ENCODE measurements around the gene GABRB1. TPM values are rescaled to one million over a fixed set of nuclear protein-coding genes. Genes with fewer than 3 reads are reported as not detected.

GABRB1 gene
- total RNA-seq, 1 donor from 2014 or later, result not detected

DNA sequence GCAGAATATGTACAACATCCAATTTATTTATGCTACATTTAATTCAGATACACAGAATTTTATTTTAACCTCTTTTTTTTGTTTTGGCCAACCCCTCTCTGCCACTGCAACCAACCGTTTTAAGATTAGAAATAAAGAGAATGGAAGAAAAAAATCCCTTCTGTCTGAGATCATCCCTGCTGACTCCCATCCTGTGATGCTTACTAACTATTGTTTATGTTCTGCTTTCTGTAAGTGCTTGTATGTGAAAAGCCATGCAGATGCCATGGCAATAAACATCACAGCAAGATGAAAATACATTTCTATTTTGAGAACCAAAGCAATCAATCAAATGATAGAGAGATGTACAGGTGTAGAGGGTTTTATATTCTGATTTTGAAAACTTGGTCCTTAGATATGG, 70.1 kb downstream of the GABRB1 start:
- Histone ChIP-seq H3K4me3 (ENCODE audit: low read depth, low read length) (no peak overlapping the region), H3K27me3 (ENCODE audit: control insufficient read depth, insufficient read depth, low read length) (no peaks in the 10 kb centered on the region), H3K36me3 (ENCODE audit: control insufficient read depth, insufficient read depth, low read length) (no peaks in the 10 kb centered on the region)
- FAIRE-seq (no peak), DNase-seq (ENCODE audit: low read depth) (no peak)
- TF ChIP-seq, protein P1, sequence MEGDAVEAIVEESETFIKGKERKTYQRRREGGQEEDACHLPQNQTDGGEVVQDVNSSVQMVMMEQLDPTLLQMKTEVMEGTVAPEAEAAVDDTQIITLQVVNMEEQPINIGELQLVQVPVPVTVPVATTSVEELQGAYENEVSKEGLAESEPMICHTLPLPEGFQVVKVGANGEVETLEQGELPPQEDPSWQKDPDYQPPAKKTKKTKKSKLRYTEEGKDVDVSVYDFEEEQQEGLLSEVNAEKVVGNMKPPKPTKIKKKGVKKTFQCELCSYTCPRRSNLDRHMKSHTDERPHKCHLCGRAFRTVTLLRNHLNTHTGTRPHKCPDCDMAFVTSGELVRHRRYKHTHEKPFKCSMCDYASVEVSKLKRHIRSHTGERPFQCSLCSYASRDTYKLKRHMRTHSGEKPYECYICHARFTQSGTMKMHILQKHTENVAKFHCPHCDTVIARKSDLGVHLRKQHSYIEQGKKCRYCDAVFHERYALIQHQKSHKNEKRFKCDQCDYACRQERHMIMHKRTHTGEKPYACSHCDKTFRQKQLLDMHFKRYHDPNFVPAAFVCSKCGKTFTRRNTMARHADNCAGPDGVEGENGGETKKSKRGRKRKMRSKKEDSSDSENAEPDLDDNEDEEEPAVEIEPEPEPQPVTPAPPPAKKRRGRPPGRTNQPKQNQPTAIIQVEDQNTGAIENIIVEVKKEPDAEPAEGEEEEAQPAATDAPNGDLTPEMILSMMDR (IDR thresholded peaks at IDR 0.05; ENCODE audit: insufficient read depth, low read length, severe bottlenecking), result no peak

DNA sequence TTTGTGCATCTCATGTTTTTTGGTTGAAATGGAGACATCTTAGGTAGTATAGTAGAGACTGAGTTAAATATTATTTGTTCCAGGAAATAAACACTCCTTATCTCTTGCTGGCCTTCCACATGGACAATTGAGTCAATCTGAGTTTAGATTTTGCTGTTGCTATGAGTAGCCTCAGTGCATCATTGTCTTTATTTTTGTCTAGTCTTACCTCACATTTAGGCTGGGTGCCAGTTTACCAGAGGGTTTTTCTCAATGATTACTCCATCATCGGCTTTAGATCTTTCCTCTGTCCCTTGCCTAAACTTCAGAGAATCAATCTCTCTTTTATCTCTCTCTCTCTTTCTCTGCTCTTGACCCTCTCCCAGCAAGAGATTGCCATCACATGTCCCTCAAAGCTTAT, 73.6 kb downstream of the GABRB1 start:
- Histone ChIP-seq H3K4me3 (ENCODE audit: low read depth, low read length) (no peak overlapping the region), H3K27me3 (ENCODE audit: control insufficient read depth, insufficient read depth, low read length) (no peaks in the 10 kb centered on the region), H3K36me3 (ENCODE audit: control insufficient read depth, insufficient read depth, low read length) (no peaks in the 10 kb centered on the region)
- FAIRE-seq (no peak), DNase-seq (ENCODE audit: low read depth) (no peak)
- TF ChIP-seq, protein P1 (IDR thresholded peaks at IDR 0.05; ENCODE audit: insufficient read depth, low read length, severe bottlenecking), result no peak

DNA sequence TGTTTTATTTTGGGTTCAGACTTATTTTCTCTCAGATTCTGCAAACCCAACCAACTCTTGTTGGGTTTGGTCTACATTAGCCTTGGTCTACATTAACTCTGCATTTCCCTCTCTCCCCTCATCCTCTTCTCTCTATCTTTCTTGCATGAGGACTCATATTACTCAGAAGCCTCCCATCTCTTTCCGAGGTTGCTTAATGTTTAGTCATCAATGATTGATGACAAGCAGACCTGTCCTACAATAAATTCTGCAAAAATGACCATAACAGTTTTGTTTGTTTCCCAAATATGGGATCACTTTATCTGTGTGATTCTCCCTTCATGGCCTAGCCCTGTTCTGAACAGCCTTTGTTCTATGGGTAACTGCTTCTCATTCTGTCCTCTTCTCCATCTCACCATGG, 75.2 kb downstream of the GABRB1 start:
- Histone ChIP-seq H3K36me3 (ENCODE audit: control insufficient read depth, insufficient read depth, low read length) (no peaks in the 10 kb centered on the region), H3K27me3 (ENCODE audit: control insufficient read depth, insufficient read depth, low read length) (no peaks in the 10 kb centered on the region), H3K4me3 (ENCODE audit: low read depth, low read length) (no peak overlapping the region)
- peak; percentile 23 for DNase-seq (ENCODE audit: low read depth)
- TF ChIP-seq, protein P1 (IDR thresholded peaks at IDR 0.05; ENCODE audit: insufficient read depth, low read length, severe bottlenecking), result no peak
- FAIRE-seq, result no peak

DNA sequence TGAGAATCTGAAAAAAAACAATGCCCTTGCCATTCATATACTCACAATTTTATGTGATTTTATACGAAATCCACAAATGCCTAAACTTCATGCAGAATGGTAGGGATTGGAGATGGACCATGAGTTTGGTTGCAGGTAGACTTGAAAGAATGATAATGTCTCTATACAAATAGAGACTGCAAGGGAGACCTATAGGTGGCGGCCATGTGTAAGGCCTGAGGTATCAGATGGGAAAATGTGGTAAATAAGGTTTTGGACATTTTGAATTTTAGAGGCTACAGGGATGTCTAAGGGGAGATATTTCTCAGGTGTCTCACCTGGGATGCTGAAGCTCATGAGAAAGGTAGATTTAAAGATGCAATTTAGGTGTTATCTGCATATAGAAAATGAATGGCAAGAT, 78.0 kb downstream of the GABRB1 start:
- no peak for FAIRE-seq
- no peak for DNase-seq (ENCODE audit: low read depth)
- Histone ChIP-seq H3K4me3 (ENCODE audit: low read depth, low read length) (no peak overlapping the region), H3K27me3 (ENCODE audit: control insufficient read depth, insufficient read depth, low read length) (no peaks in the 10 kb centered on the region), H3K36me3 (ENCODE audit: control insufficient read depth, insufficient read depth, low read length) (no peaks in the 10 kb centered on the region)
- TF ChIP-seq, protein P1 (IDR thresholded peaks at IDR 0.05; ENCODE audit: insufficient read depth, low read length, severe bottlenecking), result no peak

DNA sequence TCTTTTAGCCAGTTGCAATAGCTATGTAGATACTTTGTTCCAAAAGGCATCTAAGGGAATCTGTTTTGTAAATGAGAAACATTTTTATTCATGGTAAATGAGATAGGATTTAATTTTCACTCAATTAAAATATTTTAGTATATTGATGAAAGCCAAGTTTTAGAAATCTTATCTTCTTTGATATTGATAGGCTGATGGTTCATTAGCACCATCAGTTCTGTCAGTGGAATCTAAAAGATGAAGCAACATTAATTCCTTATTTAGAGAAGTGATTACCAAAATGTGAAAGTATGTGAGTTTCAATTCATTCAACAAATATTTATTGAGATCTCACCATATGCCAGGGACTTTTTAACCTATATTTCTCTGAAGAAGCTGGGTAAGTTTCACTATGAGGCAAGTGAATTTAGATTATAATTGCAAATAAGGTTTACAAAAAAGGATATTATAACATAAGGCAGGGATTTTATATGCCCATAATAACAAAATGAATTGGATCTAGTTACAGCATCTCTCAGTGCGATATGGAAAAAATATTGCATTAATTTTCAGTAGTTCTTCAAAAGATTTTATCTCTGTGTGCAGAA, 79.3 kb downstream of the GABRB1 start:
- H3K4me3 ChIP-seq (ENCODE audit: low read depth, low read length), result no peak overlapping the region
- H3K27me3 ChIP-seq (ENCODE audit: control insufficient read depth, insufficient read depth, low read length), result no peaks in the 10 kb centered on the region
- no peak for FAIRE-seq
- TF ChIP-seq, protein P1 (IDR thresholded peaks at IDR 0.05; ENCODE audit: insufficient read depth, low read length, severe bottlenecking), result no peak
- no peak for DNase-seq (ENCODE audit: low read depth)
- no peaks in the 10 kb centered on the region for H3K36me3 ChIP-seq (ENCODE audit: control insufficient read depth, insufficient read depth, low read length)
